GM21447 (cell line): ENCODE results near the gene LMX1B.

Experiments
- ATAC-seq: cut with Tn5 transposase; IDR thresholded peaks from one replicate; pipeline ENCODE4 v1.9.1; 2021; ENCODE audit not compliant: unreplicated experiment

LMX1B gene

GRCh38 chr9:126604059-126605055 lies 9.4 kb upstream of the LMX1B start:
- ATAC-seq: no peak

- ATAC-seq: no peak
Measured at GRCh38 chr9:126605792-126606482, 7.8 kb upstream of the LMX1B start.

- no peak for ATAC-seq
Measured at GRCh38 chr9:126606483-126606870, 7.3 kb upstream of the LMX1B start.

- ATAC-seq: no peak
Measured at GRCh38 chr9:126607086-126607485, 6.6 kb upstream of the LMX1B start.

GRCh38 chr9:126607731-126608130 lies 6.0 kb upstream of the LMX1B start:
- ATAC-seq: no peak

GRCh38 chr9:126608551-126608950 lies 5.2 kb upstream of the LMX1B start:
- ATAC-seq: no peak

- ATAC-seq: no peak
Measured at GRCh38 chr9:126609191-126609590, 4.5 kb upstream of the LMX1B start.

GRCh38 chr9:126609711-126610388 lies 3.9 kb upstream of the LMX1B start:
- no peak for ATAC-seq

GRCh38 chr9:126611193-126611591 lies 2.5 kb upstream of the LMX1B start:
- no peak for ATAC-seq

GRCh38 chr9:126611592-126612325 lies 2.0 kb upstream of the LMX1B start:
- ATAC-seq: no peak

GRCh38 chr9:126612326-126612812 lies 1.4 kb upstream of the LMX1B start:
- ATAC-seq: no peak

- no peak for ATAC-seq
Measured at GRCh38 chr9:126612813-126613641, 701 bp upstream of the LMX1B start.

- ATAC-seq: no peak
Measured at GRCh38 chr9:126614088-126614454, 343 bp downstream of the LMX1B start.

GRCh38 chr9:126614455-126615244 lies 922 bp downstream of the LMX1B start:
- no peak for ATAC-seq

- ATAC-seq: no peak
Measured at GRCh38 chr9:126615245-126615790, 1.6 kb downstream of the LMX1B start.

GRCh38 chr9:126615791-126616447 lies 2.2 kb downstream of the LMX1B start:
- no peak for ATAC-seq

- no peak for ATAC-seq
Measured at GRCh38 chr9:126616521-126616976, 2.8 kb downstream of the LMX1B start.
